Measurements from ENCODE around the gene REM2.

The REM2 gene

DNA sequence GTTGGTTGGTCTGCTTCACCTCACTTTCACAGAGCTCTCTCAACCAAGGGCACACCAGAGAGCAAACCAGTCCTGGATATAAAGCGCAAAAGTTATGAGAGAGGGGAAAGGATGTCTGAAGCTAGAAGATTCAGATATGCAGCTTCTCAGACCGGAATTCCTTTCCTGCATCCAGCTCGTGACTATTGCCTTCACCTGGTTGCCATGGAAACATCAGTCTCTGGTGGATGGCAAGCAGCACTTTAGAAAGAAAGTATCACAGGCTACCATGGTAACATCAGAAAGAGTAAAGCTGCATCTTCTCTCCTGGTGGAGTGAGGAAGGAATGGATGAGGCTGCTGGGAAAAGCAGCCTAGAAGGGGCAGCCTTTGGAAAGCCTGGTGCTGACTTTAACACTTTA lies 13.7 kb downstream of the REM2 start:
- ChIA-PET CTCF (interaction anchor here (0.9 kb wide), 1 partner anchor 74 kb away, joined by 3 read pairs; no protein-coding TSS in a partner anchor), POLR2A (interaction anchor here (0.7 to 2.6 kb wide), 3 partner anchors 10 to 26 kb away, joined by 4 to 13 read pairs (median 5); partner anchors contain the start of genes LRP10 and REM2)
- TF ChIP-seq ZNF384 (IDR thresholded peaks at IDR 0.05), result no peak
- no peak for TF ChIP-seq ELF4 (IDR thresholded peaks at IDR 0.05)
- TF ChIP-seq, protein P1, sequence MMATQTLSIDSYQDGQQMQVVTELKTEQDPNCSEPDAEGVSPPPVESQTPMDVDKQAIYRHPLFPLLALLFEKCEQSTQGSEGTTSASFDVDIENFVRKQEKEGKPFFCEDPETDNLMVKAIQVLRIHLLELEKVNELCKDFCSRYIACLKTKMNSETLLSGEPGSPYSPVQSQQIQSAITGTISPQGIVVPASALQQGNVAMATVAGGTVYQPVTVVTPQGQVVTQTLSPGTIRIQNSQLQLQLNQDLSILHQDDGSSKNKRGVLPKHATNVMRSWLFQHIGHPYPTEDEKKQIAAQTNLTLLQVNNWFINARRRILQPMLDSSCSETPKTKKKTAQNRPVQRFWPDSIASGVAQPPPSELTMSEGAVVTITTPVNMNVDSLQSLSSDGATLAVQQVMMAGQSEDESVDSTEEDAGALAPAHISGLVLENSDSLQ (IDR thresholded peaks at IDR 0.05), result no peak
- TF ChIP-seq CTBP1 (IDR thresholded peaks at IDR 0.05; ENCODE audit: borderline replicate concordance), result no peak
- no peak for DNase-seq (ENCODE audit: extremely low spot score)

DNA sequence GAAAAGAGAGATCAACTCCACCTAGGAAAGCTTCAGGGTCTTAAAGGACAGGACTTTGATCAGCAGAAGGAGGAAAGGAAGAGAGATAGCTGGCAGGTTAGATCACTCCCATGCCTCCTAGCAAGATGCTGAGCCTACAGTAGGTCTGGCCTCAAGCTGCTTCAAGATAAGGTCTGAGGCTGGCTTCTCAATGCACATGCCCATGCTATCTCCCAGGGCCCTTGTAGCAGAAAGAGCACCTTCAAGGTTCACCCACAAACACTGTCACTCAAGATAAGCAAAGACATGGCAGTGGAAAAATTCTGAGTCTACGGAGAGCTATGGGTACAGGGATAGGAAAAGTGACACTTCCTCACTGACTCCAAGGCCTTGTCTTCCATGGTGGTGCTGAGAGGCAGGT lies 14.3 kb downstream of the REM2 start:
- DNase-seq (ENCODE audit: extremely low spot score), result no peak
- TF ChIP-seq L3MBTL2 (conservative IDR thresholded peaks at IDR 0.05) (no peak), ARNT (IDR thresholded peaks at IDR 0.05) (no peak), ELF4 (IDR thresholded peaks at IDR 0.05) (no peak)
- CTCF ChIA-PET, result no interaction called here
- POLR2A ChIA-PET, result interaction anchor here (2.6 kb wide), 1 partner anchor 11 kb away, joined by 13 read pairs; no protein-coding TSS in a partner anchor

DNA sequence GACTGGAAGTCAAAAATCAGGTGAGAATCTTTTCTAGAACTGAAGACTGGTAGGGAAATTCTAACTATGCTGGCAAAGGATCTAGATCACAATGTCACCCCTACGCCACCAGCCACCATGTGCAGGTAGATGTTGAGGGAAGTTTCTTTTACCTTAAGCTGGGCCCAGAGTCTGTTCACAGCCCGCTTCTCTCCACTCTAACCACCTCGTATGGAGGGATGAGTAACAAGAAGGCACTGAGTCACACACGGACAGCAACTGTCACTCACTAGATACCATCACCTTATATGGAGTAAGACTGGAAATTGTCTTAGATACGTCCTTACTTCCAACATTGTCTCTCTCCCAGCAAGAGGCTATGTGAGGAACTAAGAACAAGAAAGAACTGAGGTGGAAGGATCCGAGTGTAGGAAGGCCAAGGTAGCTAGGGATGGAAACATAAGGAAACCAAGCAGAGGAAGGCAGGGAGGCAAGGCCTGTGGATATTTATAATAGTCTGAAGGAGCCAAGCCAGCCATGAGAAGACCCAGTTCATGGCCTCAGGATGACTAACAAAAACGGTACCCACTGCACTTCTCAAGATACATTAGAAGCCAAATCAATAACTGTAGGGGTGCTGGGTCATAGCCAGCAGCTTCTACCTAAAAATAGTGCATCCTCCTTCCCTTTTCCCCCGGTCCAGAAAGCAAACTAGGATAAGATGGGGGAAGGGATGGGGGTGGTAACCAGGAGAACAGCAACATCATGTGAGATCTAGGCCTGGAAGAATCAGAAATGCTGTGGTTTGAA lies 15.5 kb downstream of the REM2 start:
- TF ChIP-seq HDGF (IDR thresholded peaks at IDR 0.05; ENCODE audit: borderline replicate concordance) (no peak), LEF1 (IDR thresholded peaks at IDR 0.05; ENCODE audit: borderline replicate concordance) (no peak), SP1 (IDR thresholded peaks at IDR 0.05) (no peak), SUZ12 (IDR thresholded peaks at IDR 0.05) (no peak), NFRKB (IDR thresholded peaks at IDR 0.05) (no peak), BHLHE40 (IDR thresholded peaks at IDR 0.05; ENCODE audit: borderline replicate concordance) (no peak), ELF4 (IDR thresholded peaks at IDR 0.05) (no peak), FOXM1 (IDR thresholded peaks at IDR 0.05; ENCODE audit: borderline replicate concordance) (no peak), FOXA1 (IDR thresholded peaks at IDR 0.05) (no peak), ZNF384 (IDR thresholded peaks at IDR 0.05) (no peak), CTBP1 (IDR thresholded peaks at IDR 0.05; ENCODE audit: borderline replicate concordance) (no peak), ARNT (IDR thresholded peaks at IDR 0.05) (no peak), L3MBTL2 (conservative IDR thresholded peaks at IDR 0.05) (no peak), TARDBP (IDR thresholded peaks at IDR 0.05) (no peak)
- ChIA-PET POLR2A (no interaction called here), CTCF (no interaction called here)
- DNase-seq (ENCODE audit: extremely low spot score), result no peak

DNA sequence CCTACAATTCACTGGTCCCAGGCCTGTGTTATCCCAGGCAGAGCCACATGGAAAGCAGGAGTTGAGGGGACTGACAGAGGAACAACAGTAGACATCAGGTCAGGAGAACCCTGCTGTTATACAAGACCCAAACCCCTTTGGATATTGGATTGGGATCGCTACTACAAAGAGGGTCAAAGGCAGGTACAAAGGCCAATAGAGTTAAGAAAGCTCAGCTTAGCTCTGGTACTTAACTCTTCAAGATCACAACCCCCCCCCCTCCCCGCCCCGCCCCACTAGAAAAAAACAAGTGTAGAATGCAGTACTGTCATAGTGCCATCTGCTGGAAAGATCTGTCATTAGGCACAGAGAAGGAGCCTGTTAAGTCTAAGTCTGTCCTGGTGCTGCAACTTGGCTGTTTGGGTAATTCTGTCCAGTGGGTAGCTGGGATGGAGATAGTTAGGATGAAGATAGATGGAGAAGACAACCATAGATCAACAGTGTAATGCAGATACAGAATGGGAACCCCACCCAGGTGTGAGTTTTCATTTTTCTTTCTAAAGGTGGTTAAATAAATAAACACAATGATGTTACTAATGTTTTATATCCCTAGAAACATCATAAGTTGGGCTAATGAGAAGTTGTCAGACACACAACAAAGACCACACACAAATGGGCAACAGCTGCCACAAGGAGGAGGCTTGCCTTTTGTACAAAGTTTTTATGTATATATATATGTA lies 17.2 kb downstream of the REM2 start:
- ChIA-PET CTCF (interaction anchor here (0.6 to 3.8 kb wide), 8 partner anchors 12 to 247 kb away, joined by 3 to 19 read pairs (median 5); partner anchors contain the start of genes LRP10, RBM23 and REM2), POLR2A (interaction anchor here (1.0 to 1.7 kb wide), 4 partner anchors 14 to 78 kb away, joined by 3 to 7 read pairs (median 5); partner anchors contain the start of gene LRP10)
- peak; percentile 65 for DNase-seq (ENCODE audit: extremely low spot score)
- TF ChIP-seq ARNT (IDR thresholded peaks at IDR 0.05) (no peak), NFRKB (IDR thresholded peaks at IDR 0.05) (no peak), FOXM1 (IDR thresholded peaks at IDR 0.05; ENCODE audit: borderline replicate concordance) (no peak), FOXA1 (IDR thresholded peaks at IDR 0.05) (no peak)
- TF ChIP-seq, protein P1 (IDR thresholded peaks at IDR 0.05), result no peak

DNA sequence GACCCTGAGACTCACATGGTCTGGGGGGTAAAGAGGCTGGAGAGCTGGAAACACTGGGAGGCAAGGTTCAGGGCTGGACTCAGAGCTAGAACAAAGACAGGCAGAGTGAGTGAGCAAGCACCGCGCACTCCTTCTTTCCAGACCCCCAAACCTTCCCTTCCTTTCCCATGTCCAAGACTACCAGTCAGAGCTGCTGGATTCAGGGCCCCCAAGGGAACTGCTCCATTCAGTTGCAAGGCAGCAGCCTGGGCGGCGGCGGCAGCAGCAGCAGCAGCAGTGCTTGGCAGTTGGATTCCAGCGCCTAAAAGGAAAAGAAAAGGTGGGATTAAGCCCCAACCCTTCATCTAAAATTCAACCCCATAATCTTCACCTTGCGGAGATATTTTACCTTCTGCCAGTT lies 18.8 kb downstream of the REM2 start:
- CTCF ChIA-PET, result interaction anchor here (1.0 to 3.8 kb wide), 3 partner anchors 19 to 83 kb away, joined by 4 to 19 read pairs (median 8); partner anchors contain the start of gene LRP10
- DNase-seq (ENCODE audit: extremely low spot score), result no peak
- POLR2A ChIA-PET, result interaction anchor here (1.1 to 1.7 kb wide), 2 partner anchors 15 kb away, joined by 3 to 5 read pairs; no protein-coding TSS in a partner anchor
- TF ChIP-seq TARDBP (IDR thresholded peaks at IDR 0.05) (no peak), FOXM1 (IDR thresholded peaks at IDR 0.05; ENCODE audit: borderline replicate concordance) (no peak), BHLHE40 (IDR thresholded peaks at IDR 0.05; ENCODE audit: borderline replicate concordance) (no peak), ZNF384 (IDR thresholded peaks at IDR 0.05) (no peak), SP1 (IDR thresholded peaks at IDR 0.05) (no peak), FOXK2 (IDR thresholded peaks at IDR 0.05) (no peak), FOXA1 (IDR thresholded peaks at IDR 0.05) (no peak), ARNT (IDR thresholded peaks at IDR 0.05) (no peak), ELF4 (IDR thresholded peaks at IDR 0.05) (no peak), NFRKB (IDR thresholded peaks at IDR 0.05) (no peak), CTBP1 (IDR thresholded peaks at IDR 0.05; ENCODE audit: borderline replicate concordance) (no peak), SUZ12 (IDR thresholded peaks at IDR 0.05) (no peak), HDGF (IDR thresholded peaks at IDR 0.05; ENCODE audit: borderline replicate concordance) (no peak), L3MBTL2 (conservative IDR thresholded peaks at IDR 0.05) (no peak)
- TF ChIP-seq, protein P1 (IDR thresholded peaks at IDR 0.05), result no peak

DNA sequence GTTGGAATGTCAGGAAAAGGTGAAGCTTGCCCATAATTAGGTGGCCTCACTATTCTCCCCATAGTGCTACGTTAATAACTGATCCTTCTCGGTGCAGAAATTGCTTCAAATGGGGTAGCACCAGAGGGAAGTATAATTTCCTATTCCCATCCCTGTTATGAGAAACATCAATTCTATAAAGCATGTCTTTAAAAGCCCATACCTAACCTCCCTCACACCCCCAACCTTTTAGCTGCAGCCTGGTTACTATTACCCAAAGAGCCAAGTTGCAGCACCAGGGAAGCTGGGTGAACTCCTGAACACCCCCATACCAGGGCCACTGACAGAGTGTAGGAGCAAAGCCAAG lies 20.7 kb downstream of the REM2 start:
- DNase-seq (ENCODE audit: extremely low spot score), result no peak
- TF ChIP-seq FOXM1 (IDR thresholded peaks at IDR 0.05; ENCODE audit: borderline replicate concordance) (no peak), ELF4 (IDR thresholded peaks at IDR 0.05) (no peak), HDGF (IDR thresholded peaks at IDR 0.05; ENCODE audit: borderline replicate concordance) (no peak), FOXK2 (IDR thresholded peaks at IDR 0.05) (no peak), LEF1 (IDR thresholded peaks at IDR 0.05; ENCODE audit: borderline replicate concordance) (no peak), NFRKB (IDR thresholded peaks at IDR 0.05) (no peak), CTBP1 (IDR thresholded peaks at IDR 0.05; ENCODE audit: borderline replicate concordance) (no peak), ARNT (IDR thresholded peaks at IDR 0.05) (no peak), TARDBP (IDR thresholded peaks at IDR 0.05) (no peak), FOXA1 (IDR thresholded peaks at IDR 0.05) (no peak), ZNF384 (IDR thresholded peaks at IDR 0.05) (no peak), SUZ12 (IDR thresholded peaks at IDR 0.05) (no peak), L3MBTL2 (conservative IDR thresholded peaks at IDR 0.05) (no peak)
- TF ChIP-seq, protein P1 (IDR thresholded peaks at IDR 0.05), result no peak
- CTCF ChIA-PET, result interaction anchor here (0.7 kb wide), 1 partner anchor 347 kb away, joined by 3 read pairs; no protein-coding TSS in a partner anchor
- POLR2A ChIA-PET, result interaction anchor here (1.0 kb wide), 1 partner anchor 81 kb away, joined by 3 read pairs; no protein-coding TSS in a partner anchor
